ENCODE results near the gene SCN1B. TPM values are rescaled to one million over a fixed set of nuclear protein-coding genes. Genes with fewer than 3 reads are reported as not detected.

SCN1B gene
- polyA plus RNA-seq, 12 donors, result 2.1 to 7.4 (median 5.4) TPM; not detected in 1

Other genes starting within 250 kb of the SCN1B start
- gene ZNF30, start 103.6 kb upstream of the SCN1B start, polyA plus RNA-seq (ENCODE audit: insufficient read length in 12 of 12), result 1 to 10 TPM in 10 of 12 donors, not detected in 2; 3.3 to 7.3 (median 4.0) TPM
- 1 to 10 TPM in 10 of 12 donors, not detected in 2; 2.5 to 3.8 (median 3.2) TPM for gene ZNF792, start 66.2 kb upstream of the SCN1B start, polyA plus RNA-seq (ENCODE audit: insufficient read length in 12 of 12)
- gene GRAMD1A, start 30.1 kb upstream of the SCN1B start, polyA plus RNA-seq (ENCODE audit: insufficient read length in 12 of 12), result 10 to 100 TPM in 11 of 12 donors, not detected in 1; 30.1 to 70.3 (median 37.0) TPM
- gene HPN, start 11.3 kb downstream of the SCN1B start, polyA plus RNA-seq (ENCODE audit: insufficient read length in 12 of 12), result 10 to 100 TPM in 1 of 12 donors, 1 to 10 TPM in 2, under 1 TPM in 7, not detected in 2; 0.11 to 57.4 (median 0.41) TPM
- gene FXYD3, start 85.4 kb downstream of the SCN1B start, polyA plus RNA-seq (ENCODE audit: insufficient read length in 12 of 12), result 100 to 1,000 TPM in 1 of 12 donors, 10 to 100 TPM in 2, 1 to 10 TPM in 3, under 1 TPM in 4, not detected in 2; 0.26 to 316 (median 1.2) TPM
- gene LGI4, start 104.6 kb downstream of the SCN1B start, polyA plus RNA-seq (ENCODE audit: insufficient read length in 12 of 12), result 10 to 100 TPM in 7 of 12 donors, 1 to 10 TPM in 4, not detected in 1; 8.0 to 14.6 (median 12.0) TPM
- gene FXYD1, start 108.4 kb downstream of the SCN1B start, polyA plus RNA-seq (ENCODE audit: insufficient read length in 12 of 12), result 100 to 1,000 TPM in 11 of 12 donors, not detected in 1; 102 to 315 (median 204) TPM
- gene FXYD7, start 112.8 kb downstream of the SCN1B start, polyA plus RNA-seq (ENCODE audit: insufficient read length in 12 of 12), result 1 to 10 TPM in 5 of 12 donors, under 1 TPM in 5, not detected in 2; 0.53 to 2.2 (median 1.1) TPM
- 10 to 100 TPM in 11 of 12 donors, not detected in 1; 15.6 to 81.8 (median 18.8) TPM for gene FXYD5, start 124.3 kb downstream of the SCN1B start, polyA plus RNA-seq (ENCODE audit: insufficient read length in 12 of 12)
- not detected for gene FAM187B, start 198.3 kb downstream of the SCN1B start, polyA plus RNA-seq (ENCODE audit: insufficient read length in 12 of 12)
- 10 to 100 TPM in 3 of 12 donors, 1 to 10 TPM in 8, not detected in 1; 1.9 to 27.8 (median 5.0) TPM for gene LSR, start 218.5 kb downstream of the SCN1B start, polyA plus RNA-seq (ENCODE audit: insufficient read length in 12 of 12)
- 100 to 1,000 TPM in 6 of 12 donors, 10 to 100 TPM in 5, not detected in 1; 91.0 to 157 (median 104) TPM for gene USF2, start 238.5 kb downstream of the SCN1B start, polyA plus RNA-seq (ENCODE audit: insufficient read length in 12 of 12)

Measured in muscle of arm (tissue), 12 donors.